AG09309 (cell line): Measurements from ENCODE around the gene SLC35A3.

Experiments
- DNase-seq: peaks from one replicate; pipeline ENCODE4 v3.0.0-alpha.2; 2010; ENCODE audit warnings: low read depth
- H3K4me3 ChIP-seq: 2 replicates; pipeline ENCODE4 v1.5.1; 2011; ENCODE audit warnings: mild to moderate bottlenecking, low read depth, low read length, moderate library complexity; ENCODE audit not compliant: control insufficient read depth
- TF ChIP-seq, protein P1 (sequence below): IDR thresholded peaks from 2 replicates; pipeline ENCODE4 v1.5.1; 2011; ENCODE audit warnings: mild to moderate bottlenecking, low read depth, low read length, inconsistent platforms; ENCODE audit not compliant: insufficient read depth, control insufficient read depth; ENCODE audit errors: missing control alignments

The SLC35A3 gene

GRCh38 chr1:100005424-100005823 lies 35.6 kb downstream of the SLC35A3 start:
- H3K4me3 ChIP-seq: no peak overlapping the region
- TF ChIP-seq, protein P1, sequence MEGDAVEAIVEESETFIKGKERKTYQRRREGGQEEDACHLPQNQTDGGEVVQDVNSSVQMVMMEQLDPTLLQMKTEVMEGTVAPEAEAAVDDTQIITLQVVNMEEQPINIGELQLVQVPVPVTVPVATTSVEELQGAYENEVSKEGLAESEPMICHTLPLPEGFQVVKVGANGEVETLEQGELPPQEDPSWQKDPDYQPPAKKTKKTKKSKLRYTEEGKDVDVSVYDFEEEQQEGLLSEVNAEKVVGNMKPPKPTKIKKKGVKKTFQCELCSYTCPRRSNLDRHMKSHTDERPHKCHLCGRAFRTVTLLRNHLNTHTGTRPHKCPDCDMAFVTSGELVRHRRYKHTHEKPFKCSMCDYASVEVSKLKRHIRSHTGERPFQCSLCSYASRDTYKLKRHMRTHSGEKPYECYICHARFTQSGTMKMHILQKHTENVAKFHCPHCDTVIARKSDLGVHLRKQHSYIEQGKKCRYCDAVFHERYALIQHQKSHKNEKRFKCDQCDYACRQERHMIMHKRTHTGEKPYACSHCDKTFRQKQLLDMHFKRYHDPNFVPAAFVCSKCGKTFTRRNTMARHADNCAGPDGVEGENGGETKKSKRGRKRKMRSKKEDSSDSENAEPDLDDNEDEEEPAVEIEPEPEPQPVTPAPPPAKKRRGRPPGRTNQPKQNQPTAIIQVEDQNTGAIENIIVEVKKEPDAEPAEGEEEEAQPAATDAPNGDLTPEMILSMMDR: no peak
- no peak for DNase-seq

- DNase-seq: no peak
- no peak overlapping the region for H3K4me3 ChIP-seq
- TF ChIP-seq, protein P1: no peak
Measured at GRCh38 chr1:100006688-100007087, 36.9 kb downstream of the SLC35A3 start.

DNA sequence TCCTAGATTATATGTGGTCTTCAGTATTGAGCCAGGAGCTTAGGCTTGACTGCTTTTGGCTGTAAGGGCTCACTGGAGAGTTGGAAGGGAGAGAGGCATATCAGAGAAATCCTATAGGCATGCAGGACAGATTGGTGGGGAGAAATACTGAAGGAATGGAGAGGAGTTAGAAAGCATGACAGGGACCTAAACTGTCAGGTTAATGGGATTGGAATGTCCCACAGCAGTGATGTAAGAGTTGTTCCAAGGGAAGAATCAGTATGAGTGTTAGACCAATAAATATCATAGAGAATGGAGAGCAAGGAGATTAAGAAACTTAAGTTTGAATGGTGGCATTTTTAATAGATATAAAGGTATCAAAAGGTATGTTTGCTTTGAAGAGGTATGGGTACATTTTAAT lies 39.7 kb downstream of the SLC35A3 start:
- DNase-seq: no peak
- no peak overlapping the region for H3K4me3 ChIP-seq
- TF ChIP-seq, protein P1: no peak

GRCh38 chr1:100010804-100011203 lies 41.0 kb downstream of the SLC35A3 start:
- no peak for DNase-seq
- TF ChIP-seq, protein P1: no peak
- no peak overlapping the region for H3K4me3 ChIP-seq

DNA sequence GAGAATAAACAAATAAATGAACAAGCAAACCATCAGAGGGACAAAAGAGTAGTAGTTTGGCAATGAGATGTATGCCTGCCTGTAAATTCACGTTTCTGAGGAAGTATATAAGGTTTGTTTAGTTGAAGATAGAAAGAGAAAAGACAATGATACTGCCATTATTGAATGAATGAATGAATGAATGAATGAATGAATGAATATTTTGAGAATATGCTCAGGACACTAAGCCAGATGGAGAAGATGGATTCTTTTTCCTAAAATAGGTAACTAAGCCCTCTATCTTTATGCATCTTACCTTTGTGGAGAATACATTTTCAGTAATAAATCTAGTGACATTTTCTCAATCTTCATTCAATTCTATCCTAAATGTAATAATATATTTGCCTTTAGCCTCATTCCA lies 49.4 kb downstream of the SLC35A3 start:
- no peak overlapping the region for H3K4me3 ChIP-seq
- TF ChIP-seq, protein P1: no peak
- no peak for DNase-seq

DNA sequence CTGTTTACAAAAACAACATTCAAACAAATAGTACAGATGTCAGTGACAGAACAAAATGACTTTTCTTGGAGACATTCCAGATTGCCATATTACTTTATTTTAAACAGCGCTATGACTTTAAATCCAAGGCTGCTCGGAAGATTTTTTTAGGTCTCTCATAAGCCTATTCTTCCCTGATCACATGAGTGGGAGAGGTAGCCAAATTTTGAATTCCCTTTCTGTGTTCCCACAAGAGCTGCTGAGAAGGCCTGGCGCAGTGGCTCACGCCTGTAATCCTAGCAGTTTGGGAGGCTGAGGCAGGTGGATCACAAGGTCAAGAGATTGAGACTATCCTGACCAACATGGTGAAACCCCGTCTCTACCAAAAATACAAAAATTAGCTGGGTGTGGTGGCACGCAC lies 53.7 kb downstream of the SLC35A3 start:
- DNase-seq: no peak
- H3K4me3 ChIP-seq: no peak overlapping the region
- TF ChIP-seq, protein P1: no peak

DNA sequence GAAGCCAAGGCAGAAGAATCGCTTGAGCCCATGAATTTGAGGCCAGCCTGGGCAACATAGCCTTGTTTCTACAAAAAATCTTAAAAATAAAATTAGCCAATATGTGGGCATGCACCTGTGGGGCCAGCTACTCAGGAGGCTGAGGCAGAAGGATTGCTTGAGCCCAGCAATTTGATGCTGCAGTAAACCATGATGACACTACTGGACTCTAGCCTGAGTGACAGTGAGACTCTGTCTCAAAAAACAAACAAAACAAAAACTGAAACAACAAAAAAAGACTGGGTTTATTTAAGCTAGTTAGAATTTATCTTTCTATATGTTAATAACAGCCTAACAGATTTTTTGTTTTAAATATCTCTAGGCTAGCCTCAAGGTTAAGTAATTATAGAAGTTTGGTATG lies 57.4 kb downstream of the SLC35A3 start:
- TF ChIP-seq, protein P1: no peak
- DNase-seq: no peak
- no peak overlapping the region for H3K4me3 ChIP-seq
